Ectodermal cell (in vitro differentiated cells): Measurements from ENCODE around the gene NRP2.

ENCODE experiments used
- H3K27ac ChIP-seq: 2 replicates; pipeline ENCODE4 v1.7.0; 2013; ENCODE audit warnings: mild to moderate bottlenecking, low read depth, low read length; ENCODE audit not compliant: insufficient read depth, poor library complexity, severe bottlenecking
- H3K27me3 ChIP-seq: 2 replicates; pipeline ENCODE4 v1.7.0; 2013; ENCODE audit warnings: mild to moderate bottlenecking, low read length; ENCODE audit not compliant: insufficient read depth, control insufficient read depth, poor library complexity, severe bottlenecking
- H3K36me3 ChIP-seq: one replicate; pipeline ENCODE4 v1.7.0; 2013; ENCODE audit warnings: low read length; ENCODE audit not compliant: control insufficient read depth, insufficient read depth
- H3K4me1 ChIP-seq: one replicate; pipeline ENCODE4 v1.7.0; 2013; ENCODE audit warnings: low read length; ENCODE audit not compliant: control insufficient read depth, insufficient read depth
- H3K4me3 ChIP-seq: 2 replicates; pipeline ENCODE4 v1.7.0; 2013; ENCODE audit warnings: low read depth, low read length, control low read depth; ENCODE audit not compliant: insufficient read depth
- H3K9me3 ChIP-seq: 2 replicates; pipeline ENCODE4 v1.7.0; 2013; ENCODE audit warnings: mild to moderate bottlenecking, low read length, moderate library complexity; ENCODE audit not compliant: control insufficient read depth
- WGBS, 2 experiments: methylation state at CpG; one replicate each; pipeline ENCODE4 v1.1.7; 2013; ENCODE audit warnings: missing lambda C conversion rate in 2 of 2; 5-methylcytosine and 5-hydroxymethylcytosine counted together

The NRP2 gene

GRCh38 chr2:205807229-205807628, 124.9 kb downstream of the NRP2 start:
- Histone ChIP-seq H3K4me3 (no peak overlapping the region), H3K27me3 (no peaks in the 10 kb centered on the region), H3K36me3 (no peaks in the 10 kb centered on the region), H3K4me1 (peaks cover 9% of the 10 kb centered on the region), H3K27ac (no peak overlapping the region), H3K9me3 (no peaks in the 10 kb centered on the region)
- WGBS, 2 experiments = 96 to 97% methylated on average over 3 of the region's 3 CpGs

DNA sequence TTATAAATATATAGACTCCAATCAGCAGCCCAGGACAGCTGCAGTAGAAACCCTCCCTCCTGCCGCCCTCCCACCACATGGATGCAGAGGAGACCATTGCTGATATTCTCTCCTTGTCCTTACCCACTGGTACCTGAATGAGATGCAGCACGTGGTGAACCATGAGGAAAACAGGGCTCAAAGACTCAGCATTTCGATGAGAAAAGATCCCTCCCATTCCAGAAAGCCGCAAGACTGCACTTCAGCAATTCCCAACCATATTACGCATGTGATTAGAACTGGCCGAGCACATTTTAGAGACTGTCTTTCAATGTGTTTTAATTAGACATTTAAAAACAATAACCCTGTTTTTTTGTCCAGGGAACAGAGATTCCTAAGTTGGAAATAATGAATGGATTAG, 125.5 kb downstream of the NRP2 start:
- H3K4me1 ChIP-seq = peaks cover 9% of the 10 kb centered on the region
- H3K27me3 ChIP-seq = no peaks in the 10 kb centered on the region
- H3K9me3 ChIP-seq = no peaks in the 10 kb centered on the region
- H3K36me3 ChIP-seq = no peaks in the 10 kb centered on the region
- WGBS, 2 experiments = 87 to 91% methylated on average over 6 of the region's 6 CpGs
- H3K27ac ChIP-seq = no peak overlapping the region
- H3K4me3 ChIP-seq = no peak overlapping the region

- Histone ChIP-seq H3K27me3 (no peaks in the 10 kb centered on the region), H3K4me1 (peaks cover 9% of the 10 kb centered on the region), H3K4me3 (no peak overlapping the region), H3K9me3 (no peaks in the 10 kb centered on the region), H3K27ac (no peak overlapping the region), H3K36me3 (no peaks in the 10 kb centered on the region)
- 92 to 95% methylated on average over 7 of the region's 7 CpGs for WGBS, 2 experiments
Observed at GRCh38 chr2:205808486-205809121, 126.3 kb downstream of the NRP2 start.

DNA sequence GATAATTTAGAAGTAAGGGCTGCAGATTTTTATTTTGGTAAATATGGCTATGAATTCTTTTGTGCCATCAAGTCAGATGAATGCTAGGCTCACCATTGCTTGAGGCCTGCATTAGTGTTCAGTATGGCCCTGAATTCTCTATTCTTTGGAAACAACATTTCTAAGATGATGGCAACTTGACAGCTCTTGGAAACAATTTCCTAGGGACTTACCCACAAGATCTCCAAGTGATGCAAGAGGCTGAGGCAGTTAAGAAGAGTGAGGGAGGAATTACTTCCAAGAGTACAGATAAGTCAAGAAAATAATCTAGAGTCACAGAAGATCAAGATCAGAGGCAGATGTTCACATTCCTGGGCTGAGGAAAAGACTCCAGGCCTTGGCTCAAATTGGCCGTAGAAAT, 129.1 kb downstream of the NRP2 start:
- Histone ChIP-seq H3K9me3 (no peaks in the 10 kb centered on the region), H3K27ac (no peak overlapping the region), H3K27me3 (no peaks in the 10 kb centered on the region), H3K4me3 (no peak overlapping the region), H3K36me3 (no peaks in the 10 kb centered on the region), H3K4me1 (peaks cover under 1% of the 10 kb centered on the region)
- WGBS, 2 experiments = 93 to 100% methylated on average over 1 of the region's 1 CpG

GRCh38 chr2:205814039-205814364, 131.7 kb downstream of the NRP2 start:
- Histone ChIP-seq H3K36me3 (no peaks in the 10 kb centered on the region), H3K27ac (no peak overlapping the region), H3K4me1 (no peaks in the 10 kb centered on the region), H3K4me3 (no peak overlapping the region), H3K27me3 (no peaks in the 10 kb centered on the region), H3K9me3 (no peaks in the 10 kb centered on the region)
- WGBS, 2 experiments = 98 to 100% methylated on average over 1 of the region's 1 CpG

- H3K36me3 ChIP-seq = no peaks in the 10 kb centered on the region
- no peaks in the 10 kb centered on the region for H3K4me1 ChIP-seq
- no peaks in the 10 kb centered on the region for H3K9me3 ChIP-seq
- H3K27ac ChIP-seq = no peak overlapping the region
- H3K27me3 ChIP-seq = no peaks in the 10 kb centered on the region
- 94 to 97% methylated on average over 3 of the region's 3 CpGs for WGBS, 2 experiments
- H3K4me3 ChIP-seq = no peak overlapping the region
Observed at GRCh38 chr2:205815673-205816072, 133.4 kb downstream of the NRP2 start.

GRCh38 chr2:205816268-205816667, 134.0 kb downstream of the NRP2 start:
- Histone ChIP-seq H3K4me3 (no peak overlapping the region), H3K9me3 (no peaks in the 10 kb centered on the region), H3K27ac (no peak overlapping the region), H3K4me1 (no peaks in the 10 kb centered on the region), H3K27me3 (no peaks in the 10 kb centered on the region), H3K36me3 (no peaks in the 10 kb centered on the region)

DNA sequence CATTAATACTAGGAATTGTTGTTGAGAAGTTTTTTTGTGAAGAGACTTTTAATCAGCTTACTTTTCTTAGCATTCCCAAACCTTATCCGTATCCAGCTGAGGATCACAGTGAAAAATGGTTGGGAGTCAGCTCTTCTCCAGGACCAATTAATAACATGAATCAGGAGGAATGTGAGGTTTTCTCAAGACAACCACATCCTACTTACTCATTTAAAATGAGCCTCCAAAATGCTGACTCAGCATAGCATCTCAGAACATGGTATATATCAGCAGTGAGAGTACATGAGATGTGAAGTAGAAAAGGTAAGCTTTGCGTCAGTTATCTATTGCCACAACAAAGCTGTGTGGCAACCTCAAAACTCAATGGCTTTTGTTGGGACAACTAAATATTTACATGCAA, 140.3 kb downstream of the NRP2 start:
- WGBS, 2 experiments = 87 to 100% methylated on average over 2 of the region's 2 CpGs
- no peak overlapping the region for H3K27ac ChIP-seq
- H3K4me3 ChIP-seq = no peak overlapping the region
- no peaks in the 10 kb centered on the region for H3K36me3 ChIP-seq
- H3K27me3 ChIP-seq = no peaks in the 10 kb centered on the region
- H3K4me1 ChIP-seq = no peaks in the 10 kb centered on the region
- no peaks in the 10 kb centered on the region for H3K9me3 ChIP-seq

DNA sequence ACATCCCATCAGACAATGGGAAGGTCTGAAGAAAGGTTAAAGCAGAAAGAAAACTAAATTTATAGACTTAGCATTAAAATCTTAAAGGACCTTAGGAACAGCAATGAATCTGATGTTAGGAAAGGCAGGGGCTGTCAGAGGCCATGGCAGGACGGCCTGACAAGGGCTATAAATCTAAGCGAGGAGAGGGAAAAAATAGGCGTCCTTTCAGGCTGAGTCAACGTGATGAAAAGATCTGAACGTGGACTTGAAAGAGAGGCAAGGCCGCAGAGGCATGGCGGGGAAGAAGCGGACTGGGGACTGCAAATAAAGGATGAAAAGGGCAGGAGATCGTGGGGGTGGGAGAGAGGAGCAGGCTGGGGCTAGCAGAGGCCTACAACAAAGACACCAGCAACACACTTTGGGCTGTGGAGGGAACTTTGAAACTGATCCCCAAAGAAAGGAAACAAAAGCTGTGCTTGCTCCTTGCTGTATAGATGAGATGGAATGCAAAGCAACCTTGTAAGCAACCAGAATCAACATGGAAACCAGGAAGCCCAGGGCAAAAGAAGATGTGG, 145.6 kb downstream of the NRP2 start:
- Histone ChIP-seq H3K36me3 (no peaks in the 10 kb centered on the region), H3K4me3 (no peak overlapping the region), H3K4me1 (no peaks in the 10 kb centered on the region), H3K27me3 (no peaks in the 10 kb centered on the region), H3K9me3 (no peaks in the 10 kb centered on the region), H3K27ac (no peak overlapping the region)
- WGBS, 2 experiments = 52 to 60% methylated on average over 9 of the region's 9 CpGs

DNA sequence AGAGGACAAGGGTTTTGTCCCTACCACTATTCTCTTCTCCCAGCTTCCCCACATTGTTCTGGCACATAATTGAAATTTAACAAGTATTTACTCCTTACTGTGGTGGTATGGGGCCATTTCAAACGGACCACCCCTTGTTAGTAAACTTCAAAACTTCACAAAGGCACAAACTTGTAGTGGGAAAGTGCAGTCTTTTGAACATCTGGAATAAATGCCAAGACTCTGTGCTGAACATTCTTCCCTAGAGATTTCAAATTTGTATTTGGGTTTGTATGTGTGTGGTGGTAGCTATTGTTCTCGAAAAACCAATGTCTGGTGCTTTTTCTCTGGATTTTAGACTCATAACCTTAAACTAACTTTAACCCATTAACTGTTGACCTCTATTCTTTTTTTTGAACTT, 151.6 kb downstream of the NRP2 start:
- 97 to 100% methylated on average over 2 of the region's 2 CpGs for WGBS, 2 experiments
- Histone ChIP-seq H3K9me3 (peaks cover 3% of the 10 kb centered on the region), H3K27ac (no peak overlapping the region), H3K4me1 (no peaks in the 10 kb centered on the region), H3K4me3 (no peak overlapping the region), H3K27me3 (no peaks in the 10 kb centered on the region), H3K36me3 (no peaks in the 10 kb centered on the region)

GRCh38 chr2:205834796-205835195, 152.5 kb downstream of the NRP2 start:
- H3K36me3 ChIP-seq = no peaks in the 10 kb centered on the region
- 86 to 100% methylated on average over 1 to 3 of the region's 3 CpGs for WGBS, 2 experiments
- H3K4me3 ChIP-seq = no peak overlapping the region
- peaks cover 3% of the 10 kb centered on the region for H3K9me3 ChIP-seq
- no peak overlapping the region for H3K27ac ChIP-seq
- no peaks in the 10 kb centered on the region for H3K4me1 ChIP-seq
- H3K27me3 ChIP-seq = no peaks in the 10 kb centered on the region
